ENCODE results near the gene COBL.

The COBL gene, protein sequence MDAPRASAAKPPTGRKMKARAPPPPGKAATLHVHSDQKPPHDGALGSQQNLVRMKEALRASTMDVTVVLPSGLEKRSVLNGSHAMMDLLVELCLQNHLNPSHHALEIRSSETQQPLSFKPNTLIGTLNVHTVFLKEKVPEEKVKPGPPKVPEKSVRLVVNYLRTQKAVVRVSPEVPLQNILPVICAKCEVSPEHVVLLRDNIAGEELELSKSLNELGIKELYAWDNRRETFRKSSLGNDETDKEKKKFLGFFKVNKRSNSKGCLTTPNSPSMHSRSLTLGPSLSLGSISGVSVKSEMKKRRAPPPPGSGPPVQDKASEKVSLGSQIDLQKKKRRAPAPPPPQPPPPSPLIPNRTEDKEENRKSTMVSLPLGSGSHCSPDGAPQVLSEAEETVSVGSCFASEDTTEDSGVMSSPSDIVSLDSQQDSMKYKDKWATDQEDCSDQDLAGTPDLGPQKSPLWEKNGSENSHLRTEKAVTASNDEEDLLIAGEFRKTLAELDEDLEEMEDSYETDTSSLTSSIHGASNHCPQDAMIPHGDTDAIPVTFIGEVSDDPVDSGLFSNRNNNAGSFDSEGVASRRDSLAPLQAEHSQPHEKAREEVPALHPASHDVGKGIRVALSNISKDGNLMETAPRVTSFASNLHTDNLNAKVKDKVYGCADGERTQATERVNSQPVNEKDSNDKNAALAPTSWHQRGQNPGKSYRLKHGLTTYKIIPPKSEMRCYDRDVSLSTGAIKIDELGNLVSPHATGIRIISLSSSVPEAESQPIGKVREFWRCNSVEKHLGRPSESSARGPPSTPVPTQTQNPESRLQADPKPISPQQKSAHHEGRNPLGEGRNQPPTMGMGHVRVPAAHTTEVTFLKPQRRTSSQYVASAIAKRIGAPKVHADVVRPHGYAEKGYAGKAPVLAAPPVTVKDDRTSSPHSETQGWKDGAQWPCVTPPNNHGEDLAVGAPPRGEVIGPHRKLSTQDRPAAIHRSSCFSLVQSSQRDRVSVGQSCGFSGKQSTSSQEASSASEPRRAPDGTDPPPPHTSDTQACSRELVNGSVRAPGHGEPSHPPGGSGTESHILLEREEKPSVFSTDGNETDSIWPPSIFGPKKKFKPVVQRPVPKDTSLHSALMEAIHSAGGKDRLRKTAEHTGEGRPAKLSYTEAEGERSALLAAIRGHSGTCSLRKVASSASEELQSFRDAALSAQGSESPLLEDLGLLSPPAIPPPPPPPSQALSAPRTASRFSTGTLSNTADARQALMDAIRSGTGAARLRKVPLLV

DNA sequence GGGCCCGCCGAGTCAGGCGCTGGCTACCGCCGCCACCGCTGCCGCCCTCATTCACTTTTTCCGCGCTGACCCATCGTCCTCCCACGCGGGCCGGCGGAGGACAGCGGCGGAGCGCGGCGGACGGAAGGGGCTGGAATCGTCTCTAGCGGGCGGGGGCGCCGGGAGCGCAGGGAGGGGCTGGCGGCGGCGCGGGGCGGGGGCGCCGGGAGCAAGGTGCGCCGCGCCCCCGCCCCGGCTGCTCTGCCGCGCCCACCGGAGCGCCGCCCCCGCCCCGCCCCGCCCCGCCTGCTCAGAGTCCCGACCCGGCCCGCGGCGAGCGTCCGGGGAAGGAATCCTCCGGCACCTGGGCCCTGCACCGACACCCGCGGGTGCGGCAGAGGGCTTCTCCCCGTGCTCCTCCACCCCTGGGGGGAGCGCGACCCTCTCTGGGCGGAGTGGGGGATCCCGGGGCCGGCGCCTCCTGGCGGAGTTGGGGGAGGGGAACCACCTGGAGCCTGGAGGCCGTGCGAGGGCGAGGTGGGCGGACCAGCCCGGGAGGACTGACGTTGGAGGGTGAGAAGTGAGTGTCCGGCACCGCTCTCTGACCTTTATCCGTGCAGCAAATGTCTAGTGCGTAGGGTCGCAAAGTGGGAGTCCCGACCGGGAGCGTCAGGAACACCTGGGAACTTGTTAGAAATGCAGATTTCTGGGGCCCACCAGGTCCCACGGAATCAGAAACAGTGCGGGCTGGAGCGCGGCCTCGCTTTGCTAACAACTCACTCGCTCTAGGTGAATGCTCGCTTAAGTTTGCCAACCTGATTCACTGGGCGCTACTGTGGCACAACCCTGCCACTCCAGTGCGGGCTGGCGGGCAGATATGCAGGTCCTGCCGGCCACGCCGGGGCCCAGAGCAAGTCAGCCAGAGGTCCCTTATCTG lies at the start of gene COBL:
Gene COBL (minus strand): TSS at position 144 of the 916 bp plus-strand sequence. CDS start 176 bp downstream, outside the sequence.
- peak within 1 kb of the TSS; percentile 95 for H3K27ac ChIP-seq
- peak within 1 kb of the TSS; percentile 78 for H3K4me2 ChIP-seq (ENCODE audit: low read length)
- H3K4me1 ChIP-seq: peaks cover 14% of the 10 kb centered on the region
- peak within 1 kb of the TSS; percentile 88 for H2AFZ ChIP-seq
- H3K27me3 ChIP-seq (ENCODE audit: control insufficient read depth, insufficient read depth, low read length): no peaks in the 10 kb centered on the region
- peak within 1 kb of the TSS; percentile 89 for H3K9ac ChIP-seq
- TF ChIP-seq, protein P1, sequence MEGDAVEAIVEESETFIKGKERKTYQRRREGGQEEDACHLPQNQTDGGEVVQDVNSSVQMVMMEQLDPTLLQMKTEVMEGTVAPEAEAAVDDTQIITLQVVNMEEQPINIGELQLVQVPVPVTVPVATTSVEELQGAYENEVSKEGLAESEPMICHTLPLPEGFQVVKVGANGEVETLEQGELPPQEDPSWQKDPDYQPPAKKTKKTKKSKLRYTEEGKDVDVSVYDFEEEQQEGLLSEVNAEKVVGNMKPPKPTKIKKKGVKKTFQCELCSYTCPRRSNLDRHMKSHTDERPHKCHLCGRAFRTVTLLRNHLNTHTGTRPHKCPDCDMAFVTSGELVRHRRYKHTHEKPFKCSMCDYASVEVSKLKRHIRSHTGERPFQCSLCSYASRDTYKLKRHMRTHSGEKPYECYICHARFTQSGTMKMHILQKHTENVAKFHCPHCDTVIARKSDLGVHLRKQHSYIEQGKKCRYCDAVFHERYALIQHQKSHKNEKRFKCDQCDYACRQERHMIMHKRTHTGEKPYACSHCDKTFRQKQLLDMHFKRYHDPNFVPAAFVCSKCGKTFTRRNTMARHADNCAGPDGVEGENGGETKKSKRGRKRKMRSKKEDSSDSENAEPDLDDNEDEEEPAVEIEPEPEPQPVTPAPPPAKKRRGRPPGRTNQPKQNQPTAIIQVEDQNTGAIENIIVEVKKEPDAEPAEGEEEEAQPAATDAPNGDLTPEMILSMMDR (IDR thresholded peaks at IDR 0.05): no peak
- H3K9me3 ChIP-seq (ENCODE audit: control insufficient read depth, low read length): no peaks in the 10 kb centered on the region
- H3K36me3 ChIP-seq (ENCODE audit: control insufficient read depth, insufficient read depth, low read length): no peaks in the 10 kb centered on the region
- H3K79me2 ChIP-seq: peaks cover 8% of the 10 kb centered on the region
- peak within 1 kb of the TSS; percentile 53 for H3K4me3 ChIP-seq (ENCODE audit: low read depth, low read length)

DNA sequence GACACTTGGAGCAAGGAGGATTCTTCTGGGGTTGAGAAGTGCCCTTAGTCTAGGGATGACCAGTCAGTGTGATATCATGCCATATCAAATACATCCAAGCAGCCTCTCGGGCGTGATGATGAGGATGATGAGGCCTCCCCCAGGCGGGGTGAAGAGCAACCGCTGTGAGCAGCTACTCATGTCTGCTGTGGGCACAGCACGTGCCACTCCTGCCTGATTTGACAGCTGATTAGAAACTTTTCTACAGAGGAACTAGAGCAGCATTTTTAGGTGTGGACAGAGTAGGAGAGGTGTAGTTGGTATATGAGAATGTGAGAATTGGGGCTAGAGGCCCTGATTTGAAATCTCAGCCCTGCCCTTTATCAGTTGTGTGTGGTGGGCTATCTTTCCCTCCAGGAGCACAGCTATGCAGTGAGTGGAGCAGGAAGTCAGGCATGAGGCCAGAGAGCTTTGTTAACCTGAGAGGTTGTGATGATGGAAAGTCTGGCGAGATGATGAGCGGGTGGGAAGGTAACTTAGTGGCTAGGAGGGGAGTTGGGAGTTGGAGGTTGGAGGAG lies 49.6 kb upstream of the COBL start:
- H3K9me3 ChIP-seq (ENCODE audit: control insufficient read depth, low read length): no peaks in the 10 kb centered on the region
- no peaks in the 10 kb centered on the region for H3K27me3 ChIP-seq (ENCODE audit: control insufficient read depth, insufficient read depth, low read length)
- H3K27ac ChIP-seq: peak overlapping the region; percentile 16
- TF ChIP-seq, protein P1 (IDR thresholded peaks at IDR 0.05): no peak
- no peaks in the 10 kb centered on the region for H3K36me3 ChIP-seq (ENCODE audit: control insufficient read depth, insufficient read depth, low read length)
- H2AFZ ChIP-seq: peak overlapping the region; percentile 63
- no peak overlapping the region for H3K9ac ChIP-seq
- H3K4me3 ChIP-seq (ENCODE audit: low read depth, low read length): no peak overlapping the region
- H3K4me2 ChIP-seq (ENCODE audit: low read length): no peak overlapping the region
- peaks cover 15% of the 10 kb centered on the region for H3K4me1 ChIP-seq
- H3K79me2 ChIP-seq: no peaks in the 10 kb centered on the region

DNA sequence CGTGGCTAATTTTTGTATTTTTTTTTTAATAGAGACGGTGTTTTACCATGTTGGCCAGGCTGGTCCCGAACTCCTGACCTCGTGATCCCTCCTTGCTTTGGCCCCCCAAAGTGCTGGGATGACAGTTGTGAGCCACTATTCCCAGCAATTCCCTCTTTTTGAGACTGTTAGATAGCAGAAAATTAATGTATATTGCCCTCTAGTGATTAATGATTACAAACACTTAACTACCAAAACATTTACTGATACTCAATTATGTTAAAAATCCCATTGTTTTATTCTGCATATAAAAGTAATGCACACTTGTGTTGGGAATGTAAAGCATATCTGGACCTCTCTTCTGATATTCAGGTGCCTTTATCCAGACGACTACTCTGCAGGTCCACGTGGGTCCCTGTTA lies 41.2 kb upstream of the COBL start:
- Histone ChIP-seq H3K4me1 (peaks cover 5% of the 10 kb centered on the region), H2AFZ (no peak overlapping the region), H3K9ac (no peak overlapping the region), H3K4me3 (ENCODE audit: low read depth, low read length) (no peak overlapping the region), H3K27me3 (ENCODE audit: control insufficient read depth, insufficient read depth, low read length) (no peaks in the 10 kb centered on the region), H3K27ac (no peak overlapping the region), H3K79me2 (no peaks in the 10 kb centered on the region), H3K36me3 (ENCODE audit: control insufficient read depth, insufficient read depth, low read length) (no peaks in the 10 kb centered on the region), H3K9me3 (ENCODE audit: control insufficient read depth, low read length) (no peaks in the 10 kb centered on the region), H3K4me2 (ENCODE audit: low read length) (no peak overlapping the region)
- TF ChIP-seq, protein P1 (IDR thresholded peaks at IDR 0.05): peak; percentile 33
